GM12878 (cell line): ENCODE data around the gene USP34. TPM values are rescaled to one million over a fixed set of nuclear protein-coding genes. Genes with fewer than 3 reads are reported as not detected.

Source experiments
- ATAC-seq: fragments of 200-7000 bp; cut with Tn5 transposase; 3 replicates; pipeline ENCODE4 v1.9.1; 2020; ENCODE audit warnings: mild to moderate bottlenecking, moderate library complexity
- BruUV-seq: library from RNA; stranded (reverse); fragments of 400-500 nt; replicated peaks from 2 replicates; lab custom pipeline; 2021; lab: Mats Ljungman, UMichigan
- CTCF ChIA-PET: fragments of 300-600 bp; sonication (Branson Sonifier 250); formaldehyde crosslinking; extraction: SDS; loops from one replicate; lab custom pipeline; 2021; ENCODE audit warnings: inconsistent platforms; lab: Yijun Ruan, JAX
- POLR2A ChIA-PET: fragments of 350-600 bp; formaldehyde crosslinking; extraction: SDS; loops from one replicate; lab custom pipeline; 2021; ENCODE audit warnings: inconsistent platforms; lab: Charles Lee
- RAD21 ChIA-PET: fragments of 300-600 bp; sonication (Branson Sonifier 250); formaldehyde crosslinking; loops from one replicate; lab custom pipeline; 2023; ENCODE audit warnings: antibody characterized with exemption; ENCODE audit not compliant: unreplicated experiment; lab: Charles Lee
- SMC1A ChIA-PET: fragments of 300-600 bp; sonication (Branson Sonifier 250); formaldehyde crosslinking; loops from one replicate; lab custom pipeline; 2023; ENCODE audit not compliant: unreplicated experiment, uncharacterized antibody; lab: Charles Lee
- DNase-seq: peaks from one replicate; pipeline ENCODE4 v3.0.0-alpha.2; 2011; ENCODE audit warnings: low read depth, low spot score
- FAIRE-seq: peaks from 3 replicates; lab custom pipeline; 2011; peaks lifted over from hg19 to GRCh38; lab: Jason Lieb, UNC
- H2AFZ ChIP-seq: 2 replicates; pipeline ENCODE4 v1.6.0; 2011; ENCODE audit warnings: low read depth, low read length, control low read depth; ENCODE audit not compliant: control insufficient read depth
- H3K27ac ChIP-seq: 2 replicates; pipeline ENCODE4 v1.5.1; 2011; ENCODE audit warnings: control low read depth; ENCODE audit not compliant: control insufficient read depth, insufficient read depth
- H3K27me3 ChIP-seq, 2 experiments: replicated peaks in 1 of 2; 2 replicates each; pipeline versions ENCODE4 v1.6.0 to v1.6.1; 2011; ENCODE audit warnings: low read length in 1 of 2; ENCODE audit not compliant: control insufficient read depth in 2 of 2, insufficient read depth in 2 of 2
- H3K36me3 ChIP-seq, 2 experiments: 2 replicates each; pipeline ENCODE4 v1.5.1; 2011; ENCODE audit warnings: low read length in 1 of 2; ENCODE audit not compliant: control insufficient read depth in 2 of 2, insufficient read depth in 2 of 2
- H3K4me1 ChIP-seq: 2 replicates; pipeline ENCODE4 v1.6.1; 2011; ENCODE audit warnings: mild to moderate bottlenecking, low read length, moderate library complexity, mixed read lengths; ENCODE audit not compliant: control insufficient read depth, insufficient read depth
- H3K4me2 ChIP-seq: 2 replicates; pipeline ENCODE4 v1.6.0; 2011; ENCODE audit warnings: control low read depth; ENCODE audit not compliant: control insufficient read depth, insufficient read depth
- H3K4me3 ChIP-seq: fragments of 200-600 bp; sonication (generic); 2 replicates; pipeline ENCODE4 v1.5.1; 2016
- H3K79me2 ChIP-seq: 2 replicates; pipeline ENCODE4 v1.6.0; 2011; ENCODE audit warnings: low read length; ENCODE audit not compliant: control insufficient read depth, insufficient read depth
- H3K9ac ChIP-seq: 2 replicates; pipeline ENCODE4 v1.8.0; 2011; ENCODE audit warnings: low read length, control low read depth, mixed read lengths; ENCODE audit not compliant: control insufficient read depth, insufficient read depth
- H3K9me3 ChIP-seq: replicated peaks from 3 replicates; pipeline ENCODE4 v1.5.1; 2011; ENCODE audit warnings: mild to moderate bottlenecking, low read length; ENCODE audit not compliant: control insufficient read depth, insufficient read depth
- H4K20me1 ChIP-seq: 2 replicates; pipeline ENCODE4 v1.6.0; 2011; ENCODE audit not compliant: control insufficient read depth, insufficient read depth
- BCL11A ChIP-seq: IDR thresholded peaks from 2 replicates; pipeline ENCODE4 v1.6.1; 2011; ENCODE audit warnings: low read depth, low read length
- CBFB ChIP-seq: IDR thresholded peaks from 2 replicates; pipeline ENCODE4 v1.6.1; 2016; ENCODE audit warnings: antibody characterized with exemption, low read depth
- DPF2 ChIP-seq: fragments of 450-650 bp; IDR thresholded peaks from 2 replicates; pipeline ENCODE4 v1.6.1; 2017; ENCODE audit warnings: mild to moderate bottlenecking
- HCFC1 ChIP-seq: fragments of 150-350 bp; IDR thresholded peaks from 2 replicates; pipeline ENCODE4 v1.6.1; 2014; ENCODE audit warnings: low read length
- MEF2A ChIP-seq: IDR thresholded peaks from 2 replicates; pipeline ENCODE4 v1.6.1; 2011; ENCODE audit warnings: low read depth, mild to moderate bottlenecking, low read length, moderate library complexity; ENCODE audit not compliant: insufficient read depth
- MXI1 ChIP-seq: fragments of 150-350 bp; IDR thresholded peaks from 2 replicates; pipeline ENCODE4 v1.6.1; 2011; ENCODE audit warnings: low read depth, mild to moderate bottlenecking, inconsistent platforms, low read length, improper control_type of control experiment
- NFIC ChIP-seq: IDR thresholded peaks from 2 replicates; pipeline ENCODE4 v1.6.1; 2012; ENCODE audit warnings: low read depth, mild to moderate bottlenecking, inconsistent platforms, low read length, moderate library complexity
- NFYB ChIP-seq: IDR thresholded peaks from 2 replicates; pipeline ENCODE4 v1.6.1; 2011; ENCODE audit warnings: low read depth, mild to moderate bottlenecking, low read length, improper control_type of control experiment, moderate library complexity; ENCODE audit not compliant: insufficient read depth
- NR2F1 ChIP-seq: fragments of 450-650 bp; conservative IDR thresholded peaks from 2 replicates; pipeline ENCODE4 v1.6.1; 2017; ENCODE audit warnings: mild to moderate bottlenecking
- NRF1 ChIP-seq: conservative IDR thresholded peaks from 2 replicates; pipeline ENCODE4 v1.6.1; 2011; ENCODE audit warnings: mild to moderate bottlenecking, low read depth, low read length, improper control_type of control experiment
- PAX5 ChIP-seq: IDR thresholded peaks from 2 replicates; pipeline ENCODE4 v1.6.1; 2011; ENCODE audit warnings: low read depth, low read length, borderline replicate concordance
- PAX8 ChIP-seq: fragments of 450-650 bp; IDR thresholded peaks from 2 replicates; pipeline ENCODE4 v1.6.1; 2017; ENCODE audit warnings: mild to moderate bottlenecking, moderate library complexity
- RAD51 ChIP-seq: fragments of 450-650 bp; IDR thresholded peaks from 2 replicates; pipeline ENCODE4 v1.6.1; 2016; ENCODE audit warnings: moderate library complexity, mild to moderate bottlenecking, inconsistent platforms
- STAT1 ChIP-seq: fragments of 450-650 bp; conservative IDR thresholded peaks from 2 replicates; pipeline ENCODE4 v1.6.1; 2014; ENCODE audit warnings: antibody characterized with exemption, mild to moderate bottlenecking
- STAT3 ChIP-seq: IDR thresholded peaks from 2 replicates; pipeline ENCODE4 v1.6.1; 2011; ENCODE audit warnings: low read depth, low read length, improper control_type of control experiment
- WGBS: methylation state at CpG from one replicate; pipeline ENCODE4 v1.1.6; 2016; ENCODE audit warnings: low lambda C conversion rate; ENCODE audit not compliant: insufficient replicate concordance, insufficient coverage; ENCODE audit errors: missing lambda C conversion rate; 5-methylcytosine and 5-hydroxymethylcytosine counted together
- in situ Hi-C: fragments of 300-500 bp; cut with MboI; formaldehyde crosslinking; loops from 9 replicates; pipeline ENCODE4 v1.14.3; 2018; ENCODE audit warnings: mixed read lengths
- intact Hi-C: fragments of 100-400 bp; cut with micrococcal nuclease; formaldehyde crosslinking; loops from one replicate; pipeline ENCODE4 v1.14.2; 2022; ENCODE audit not compliant: unreplicated experiment
- polyA plus RNA-seq, 11 experiments: library from polyadenylated mRNA; depleted of rRNA in 4 of 11; unstranded in 6 of 11; stranded (reverse) in 5 of 11; fragments of >200 nt; fragmentation: Nextera tagmentation in 4 of 11; fragmentation: Illumina TruSeq in 1 of 11; extraction: Ambion mirVana in 4 of 11; extraction: Trizol in 1 of 11; gene quantifications; 1 replicate in 1 of 11; 2 replicates in 10 of 11; pipeline versions ENCODE4 v1.2.1 to v1.2.3, GENCODE V29; 2011 to 2016; ENCODE audit warnings: inconsistent platforms in 2 of 11, missing spikeins in 2 of 11, low read depth in 1 of 11
- total RNA-seq, 4 experiments: library from RNA; depleted of rRNA in 3 of 4; stranded (reverse); fragments of >200 nt in 3 of 4; fragmentation: Illumina TruSeq in 1 of 4; extraction: Trizol in 1 of 4; gene quantifications; 2 replicates each; pipeline versions ENCODE4 v1.2.1 to v1.2.3, GENCODE V29; 2013 to 2021
- TF ChIP-seq, protein P1 (sequence below): fragments of 450-650 bp; IDR thresholded peaks from 2 replicates; pipeline ENCODE4 v1.6.1; 2018; ENCODE audit warnings: mild to moderate bottlenecking, low read depth, moderate library complexity; ENCODE audit not compliant: partially characterized antibody
- TF ChIP-seq, protein P2 (sequence below): IDR thresholded peaks from 2 replicates; pipeline ENCODE4 v1.6.1; 2012; ENCODE audit warnings: low read length, inconsistent platforms

The USP34 gene
- total and polyA plus RNA-seq, 10 of the 15 experiments (the other 5 are each of a cell fraction or from before 2014, with no cell fraction given), result 26.2 to 106 (median 62.1) TPM

DNA sequence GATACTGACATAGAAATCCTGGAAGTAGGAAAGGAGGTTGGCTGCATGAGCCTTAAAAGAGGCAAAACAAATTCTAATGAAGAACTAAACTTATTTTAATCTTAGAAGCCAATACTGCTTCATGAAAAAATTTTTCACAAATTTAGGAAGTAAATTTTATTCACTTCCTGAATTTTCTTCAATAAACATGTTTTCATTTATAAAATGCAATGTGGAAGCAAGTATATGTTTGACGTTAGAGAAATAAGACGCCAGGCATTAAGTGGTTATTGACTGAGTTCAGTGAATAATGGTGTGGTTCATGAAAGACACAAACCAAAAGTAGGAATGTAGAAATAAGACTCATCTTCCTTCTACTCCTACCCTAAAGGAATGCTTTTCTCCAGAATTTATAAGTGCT lies 136.4 kb downstream of the USP34 start:
- 100% methylated on average over 2 of the region's 2 CpGs for WGBS
- Histone ChIP-seq H3K9ac (no peak overlapping the region), H3K4me1 (no peaks in the 10 kb centered on the region), H3K9me3 (no peaks in the 10 kb centered on the region), H3K79me2 (no peaks in the 10 kb centered on the region), H3K27me3 (no peaks in the 10 kb centered on the region), H3K4me2 (no peak overlapping the region), H3K36me3 (peaks cover 0 to 16% of the 10 kb centered on the region in 2 experiments; a peak in 2 of 4 replicates), H3K27ac (no peak overlapping the region), H3K4me3 (no peak overlapping the region), H2AFZ (no peak overlapping the region), H4K20me1 (no peaks in the 10 kb centered on the region)
- ChIA-PET SMC1A (no interaction called here), CTCF (no interaction called here), RAD21 (no interaction called here), POLR2A (no interaction called here)
- in situ Hi-C loops (no loop called here), intact Hi-C loops (no loop called here)
- no peak for FAIRE-seq
- no TSS peak for BruUV-seq
- no peak for ATAC-seq
- no peak for DNase-seq
- TF ChIP-seq BCL11A, result no peak
- TF ChIP-seq PAX8, result no peak
- no peak for TF ChIP-seq NFYB
- no peak for TF ChIP-seq HCFC1
- TF ChIP-seq NR2F1, result no peak
- no peak for TF ChIP-seq MEF2A
- no peak for TF ChIP-seq STAT3
- no peak for TF ChIP-seq MXI1
- no peak for TF ChIP-seq STAT1
- TF ChIP-seq, all 136 proteins: peak for 0

- intact Hi-C loops, result no loop called here
- FAIRE-seq (no peak), DNase-seq (no peak), ATAC-seq (no peak; the same call in 2 of the 3 replicates)
- Histone ChIP-seq H3K9me3 (no peaks in the 10 kb centered on the region), H3K27me3 (no peaks in the 10 kb centered on the region), H3K4me3 (no peak overlapping the region), H3K79me2 (no peaks in the 10 kb centered on the region), H3K36me3 (peaks cover 0 to 24% of the 10 kb centered on the region in 2 experiments; a peak in 3 of 4 replicates), H3K9ac (no peak overlapping the region), H3K4me2 (no peak overlapping the region), H4K20me1 (no peaks in the 10 kb centered on the region), H3K4me1 (no peaks in the 10 kb centered on the region), H3K27ac (no peak overlapping the region), H2AFZ (no peak overlapping the region; the same call in 1 of the 2 replicates)
- in situ Hi-C loops, result no loop called here
- SMC1A ChIA-PET, result no interaction called here
- BruUV-seq, result no TSS peak
- RAD21 ChIA-PET, result no interaction called here
- WGBS, result 73% methylated on average over 8 of the region's 11 CpGs
- TF ChIP-seq RAD51, result no peak
- TF ChIP-seq DPF2, result no peak
- TF ChIP-seq, protein P1, sequence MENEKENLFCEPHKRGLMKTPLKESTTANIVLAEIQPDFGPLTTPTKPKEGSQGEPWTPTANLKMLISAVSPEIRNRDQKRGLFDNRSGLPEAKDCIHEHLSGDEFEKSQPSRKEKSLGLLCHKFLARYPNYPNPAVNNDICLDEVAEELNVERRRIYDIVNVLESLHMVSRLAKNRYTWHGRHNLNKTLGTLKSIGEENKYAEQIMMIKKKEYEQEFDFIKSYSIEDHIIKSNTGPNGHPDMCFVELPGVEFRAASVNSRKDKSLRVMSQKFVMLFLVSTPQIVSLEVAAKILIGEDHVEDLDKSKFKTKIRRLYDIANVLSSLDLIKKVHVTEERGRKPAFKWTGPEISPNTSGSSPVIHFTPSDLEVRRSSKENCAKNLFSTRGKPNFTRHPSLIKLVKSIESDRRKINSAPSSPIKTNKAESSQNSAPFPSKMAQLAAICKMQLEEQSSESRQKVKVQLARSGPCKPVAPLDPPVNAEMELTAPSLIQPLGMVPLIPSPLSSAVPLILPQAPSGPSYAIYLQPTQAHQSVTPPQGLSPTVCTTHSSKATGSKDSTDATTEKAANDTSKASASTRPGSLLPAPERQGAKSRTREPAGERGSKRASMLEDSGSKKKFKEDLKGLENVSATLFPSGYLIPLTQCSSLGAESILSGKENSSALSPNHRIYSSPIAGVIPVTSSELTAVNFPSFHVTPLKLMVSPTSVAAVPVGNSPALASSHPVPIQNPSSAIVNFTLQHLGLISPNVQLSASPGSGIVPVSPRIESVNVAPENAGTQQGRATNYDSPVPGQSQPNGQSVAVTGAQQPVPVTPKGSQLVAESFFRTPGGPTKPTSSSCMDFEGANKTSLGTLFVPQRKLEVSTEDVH, result no peak
- TF ChIP-seq, protein P2, sequence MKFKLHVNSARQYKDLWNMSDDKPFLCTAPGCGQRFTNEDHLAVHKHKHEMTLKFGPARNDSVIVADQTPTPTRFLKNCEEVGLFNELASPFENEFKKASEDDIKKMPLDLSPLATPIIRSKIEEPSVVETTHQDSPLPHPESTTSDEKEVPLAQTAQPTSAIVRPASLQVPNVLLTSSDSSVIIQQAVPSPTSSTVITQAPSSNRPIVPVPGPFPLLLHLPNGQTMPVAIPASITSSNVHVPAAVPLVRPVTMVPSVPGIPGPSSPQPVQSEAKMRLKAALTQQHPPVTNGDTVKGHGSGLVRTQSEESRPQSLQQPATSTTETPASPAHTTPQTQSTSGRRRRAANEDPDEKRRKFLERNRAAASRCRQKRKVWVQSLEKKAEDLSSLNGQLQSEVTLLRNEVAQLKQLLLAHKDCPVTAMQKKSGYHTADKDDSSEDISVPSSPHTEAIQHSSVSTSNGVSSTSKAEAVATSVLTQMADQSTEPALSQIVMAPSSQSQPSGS, result no peak
- TF ChIP-seq NFIC, result no peak
- TF ChIP-seq PAX5, result no peak
- TF ChIP-seq NRF1, result no peak
- TF ChIP-seq CBFB, result no peak
- POLR2A ChIA-PET, result no interaction called here
- CTCF ChIA-PET, result no interaction called here
These were observed 142.1 kb downstream of the USP34 start for GRCh38 chr2:61328707-61329251.
